HG03378 (cell line): ENCODE results near the gene MCF2L.
"Not testable (repeated sequence)": the region's sequence is repeated elsewhere in the genome, so short reads cannot be mapped to it uniquely, and the experiment has no call there.

Experiments
- ATAC-seq: cut with Tn5 transposase; IDR thresholded peaks from one replicate; pipeline ENCODE4 v1.9.1; 2021; ENCODE audit warnings: mild to moderate bottlenecking, moderate library complexity; ENCODE audit not compliant: unreplicated experiment

Gene MCF2L

GRCh38 chr13:113110852-113111315 lies 141.9 kb downstream of the MCF2L start:
- ATAC-seq: no peak

GRCh38 chr13:113111821-113112220 lies 142.8 kb downstream of the MCF2L start:
- ATAC-seq: not testable (repeated sequence)

GRCh38 chr13:113112475-113112874 lies 143.5 kb downstream of the MCF2L start:
- not testable (repeated sequence) for ATAC-seq

GRCh38 chr13:113112893-113113845 lies 144.2 kb downstream of the MCF2L start:
- no peak for ATAC-seq

GRCh38 chr13:113113846-113114271 lies 144.8 kb downstream of the MCF2L start:
- ATAC-seq: no peak

- no peak for ATAC-seq
Observed at GRCh38 chr13:113114511-113115362, 145.7 kb downstream of the MCF2L start.

GRCh38 chr13:113115363-113116205 lies 146.6 kb downstream of the MCF2L start:
- no peak for ATAC-seq

- ATAC-seq: no peak
Observed at GRCh38 chr13:113116206-113116800, 147.3 kb downstream of the MCF2L start.

- ATAC-seq: no peak
Observed at GRCh38 chr13:113116871-113117271, 147.9 kb downstream of the MCF2L start.

GRCh38 chr13:113117335-113117872 lies 148.4 kb downstream of the MCF2L start:
- no peak for ATAC-seq

GRCh38 chr13:113117911-113118260 lies 148.9 kb downstream of the MCF2L start:
- no peak for ATAC-seq

- no peak for ATAC-seq
Observed at GRCh38 chr13:113118261-113119021, 149.4 kb downstream of the MCF2L start.

GRCh38 chr13:113119166-113119821 lies 150.3 kb downstream of the MCF2L start:
- no peak for ATAC-seq

GRCh38 chr13:113119822-113120189 lies 150.8 kb downstream of the MCF2L start:
- ATAC-seq: no peak

GRCh38 chr13:113120300-113121182 lies 151.5 kb downstream of the MCF2L start:
- ATAC-seq: no peak

GRCh38 chr13:113121183-113121927 lies 152.3 kb downstream of the MCF2L start:
- no peak for ATAC-seq

GRCh38 chr13:113121928-113122471 lies 153.0 kb downstream of the MCF2L start:
- ATAC-seq: no peak
